PC-9 (cell line): ENCODE measurements around the gene NAA38.

Source experiments
- EZH2 ChIP-seq: fragments of 200-600 bp; sonication (generic); IDR thresholded peaks from 2 replicates; pipeline ENCODE4 v1.8.0; 2017; ENCODE audit warnings: antibody characterized with exemption, low read depth
- TF ChIP-seq, protein P1 (sequence below): fragments of 200-600 bp; sonication (generic); conservative IDR thresholded peaks from 2 replicates; pipeline ENCODE4 v1.6.1; 2017; ENCODE audit warnings: mixed run types, antibody characterized with exemption, mild to moderate bottlenecking, moderate library complexity

DNA sequence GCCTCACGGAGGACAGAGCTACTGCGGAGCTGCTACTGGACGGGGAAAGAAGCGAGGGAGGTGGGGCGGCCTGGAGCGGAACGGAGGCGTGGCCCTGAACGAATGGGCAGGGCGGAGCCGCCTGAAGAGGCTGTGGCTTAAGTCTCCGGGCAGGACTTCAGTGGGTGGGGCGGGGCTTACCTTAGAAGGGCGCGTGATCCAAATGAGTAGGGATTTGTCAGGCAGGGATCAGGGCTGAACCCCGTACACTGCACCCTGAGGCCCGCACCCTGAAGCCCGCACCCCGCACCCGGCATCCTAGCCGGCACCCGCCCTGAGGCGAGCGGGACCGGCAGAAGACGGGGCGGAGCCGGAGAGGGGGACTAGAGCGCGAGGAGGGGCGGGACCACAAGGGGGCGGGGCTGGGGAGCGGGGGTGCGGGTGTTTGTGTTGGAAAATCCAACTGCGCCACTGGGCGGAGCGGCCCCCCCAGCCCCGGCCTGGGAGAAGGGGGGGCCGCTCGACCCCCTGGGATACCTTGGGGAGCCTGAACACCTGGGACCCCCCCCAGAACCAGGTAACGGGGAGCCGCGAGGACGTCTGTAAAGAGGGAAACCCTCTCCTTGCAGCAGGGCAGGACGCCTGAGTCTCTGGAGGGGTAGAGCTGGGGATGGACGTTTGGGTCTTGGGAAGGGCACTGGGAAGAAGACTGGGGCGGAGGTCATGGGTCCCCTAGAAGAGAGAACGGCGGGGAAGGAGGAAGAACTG lies 23.4 kb downstream of the NAA38 start, which contains the start of gene KDM6B:
- TF ChIP-seq, protein P1, sequence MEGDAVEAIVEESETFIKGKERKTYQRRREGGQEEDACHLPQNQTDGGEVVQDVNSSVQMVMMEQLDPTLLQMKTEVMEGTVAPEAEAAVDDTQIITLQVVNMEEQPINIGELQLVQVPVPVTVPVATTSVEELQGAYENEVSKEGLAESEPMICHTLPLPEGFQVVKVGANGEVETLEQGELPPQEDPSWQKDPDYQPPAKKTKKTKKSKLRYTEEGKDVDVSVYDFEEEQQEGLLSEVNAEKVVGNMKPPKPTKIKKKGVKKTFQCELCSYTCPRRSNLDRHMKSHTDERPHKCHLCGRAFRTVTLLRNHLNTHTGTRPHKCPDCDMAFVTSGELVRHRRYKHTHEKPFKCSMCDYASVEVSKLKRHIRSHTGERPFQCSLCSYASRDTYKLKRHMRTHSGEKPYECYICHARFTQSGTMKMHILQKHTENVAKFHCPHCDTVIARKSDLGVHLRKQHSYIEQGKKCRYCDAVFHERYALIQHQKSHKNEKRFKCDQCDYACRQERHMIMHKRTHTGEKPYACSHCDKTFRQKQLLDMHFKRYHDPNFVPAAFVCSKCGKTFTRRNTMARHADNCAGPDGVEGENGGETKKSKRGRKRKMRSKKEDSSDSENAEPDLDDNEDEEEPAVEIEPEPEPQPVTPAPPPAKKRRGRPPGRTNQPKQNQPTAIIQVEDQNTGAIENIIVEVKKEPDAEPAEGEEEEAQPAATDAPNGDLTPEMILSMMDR, result no peak
- TF ChIP-seq EZH2, result no peak
